ENCODE measurements around the gene PNPLA2.

The PNPLA2 gene

DNA sequence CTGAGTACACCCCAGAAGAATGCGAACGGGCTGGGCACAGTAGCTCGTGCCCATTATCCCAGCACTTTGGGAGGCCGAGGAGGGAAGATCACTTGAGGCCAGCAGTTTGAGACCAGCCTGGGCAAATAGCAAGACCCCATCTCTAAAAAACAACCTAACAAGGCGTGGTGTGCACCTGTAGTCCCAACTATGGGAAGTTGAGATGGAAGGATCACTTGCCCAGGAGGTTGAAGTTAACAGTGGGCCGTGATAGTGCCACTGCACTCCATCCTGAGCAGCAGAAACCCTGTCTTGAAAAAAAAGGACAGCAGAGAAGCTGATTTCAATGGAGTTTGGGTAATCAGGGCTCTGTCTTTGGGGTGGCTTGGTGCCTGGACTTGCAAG is 5.7 kb upstream of the PNPLA2 start:
- no peak for DNase-seq
- Histone ChIP-seq H3K27me3 (no peaks in the 10 kb centered on the region), H3K4me3 (ENCODE audit: low read depth, low read length) (no peak overlapping the region), H3K4me1 (peaks cover 2% of the 10 kb centered on the region; the same call in 1 of the 2 replicates), H3K9me3 (no peaks in the 10 kb centered on the region), H3K36me3 (peaks cover 29% of the 10 kb centered on the region)
- TF ChIP-seq, protein P1, sequence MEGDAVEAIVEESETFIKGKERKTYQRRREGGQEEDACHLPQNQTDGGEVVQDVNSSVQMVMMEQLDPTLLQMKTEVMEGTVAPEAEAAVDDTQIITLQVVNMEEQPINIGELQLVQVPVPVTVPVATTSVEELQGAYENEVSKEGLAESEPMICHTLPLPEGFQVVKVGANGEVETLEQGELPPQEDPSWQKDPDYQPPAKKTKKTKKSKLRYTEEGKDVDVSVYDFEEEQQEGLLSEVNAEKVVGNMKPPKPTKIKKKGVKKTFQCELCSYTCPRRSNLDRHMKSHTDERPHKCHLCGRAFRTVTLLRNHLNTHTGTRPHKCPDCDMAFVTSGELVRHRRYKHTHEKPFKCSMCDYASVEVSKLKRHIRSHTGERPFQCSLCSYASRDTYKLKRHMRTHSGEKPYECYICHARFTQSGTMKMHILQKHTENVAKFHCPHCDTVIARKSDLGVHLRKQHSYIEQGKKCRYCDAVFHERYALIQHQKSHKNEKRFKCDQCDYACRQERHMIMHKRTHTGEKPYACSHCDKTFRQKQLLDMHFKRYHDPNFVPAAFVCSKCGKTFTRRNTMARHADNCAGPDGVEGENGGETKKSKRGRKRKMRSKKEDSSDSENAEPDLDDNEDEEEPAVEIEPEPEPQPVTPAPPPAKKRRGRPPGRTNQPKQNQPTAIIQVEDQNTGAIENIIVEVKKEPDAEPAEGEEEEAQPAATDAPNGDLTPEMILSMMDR (IDR thresholded peaks at IDR 0.05; ENCODE audit: low read depth, low read length): no peak

DNA sequence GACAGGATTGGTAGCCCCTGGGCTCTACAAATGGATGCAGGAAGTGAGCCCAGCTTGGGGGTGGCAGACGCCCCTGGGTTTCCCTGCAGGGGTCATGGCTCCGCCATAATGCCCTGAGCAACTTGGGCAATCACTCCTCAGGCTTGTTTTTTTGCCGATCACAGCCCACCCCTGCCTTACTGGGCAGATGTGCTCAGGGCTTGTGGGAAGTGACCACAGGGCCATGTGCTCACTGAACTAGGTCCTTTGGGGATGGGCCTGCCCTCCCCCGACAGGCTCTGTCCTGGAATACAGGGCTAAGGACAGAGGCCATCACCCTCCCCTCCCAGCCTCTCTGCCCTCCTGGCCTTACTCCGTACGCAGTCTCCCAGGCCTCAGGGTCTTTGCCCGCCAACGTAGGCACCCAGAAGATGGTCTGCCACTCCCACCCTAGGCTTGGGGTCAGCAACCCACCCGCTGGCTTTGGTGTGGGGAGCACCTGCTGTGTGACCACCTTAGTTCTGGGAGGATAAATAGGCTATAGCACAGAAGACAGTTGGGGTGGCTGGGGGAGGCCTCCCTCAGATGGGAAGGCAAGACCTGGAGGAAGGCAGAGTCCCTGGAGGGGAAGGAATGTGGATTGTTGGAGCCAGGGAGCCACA is 5.1 kb upstream of the PNPLA2 start:
- Histone ChIP-seq H3K27me3 (no peaks in the 10 kb centered on the region), H3K9me3 (no peaks in the 10 kb centered on the region), H3K4me3 (ENCODE audit: low read depth, low read length) (no peak overlapping the region), H3K36me3 (peaks cover 29% of the 10 kb centered on the region), H3K4me1 (peaks cover 2% of the 10 kb centered on the region; the same call in 1 of the 2 replicates)
- DNase-seq: no peak
- TF ChIP-seq, protein P1 (IDR thresholded peaks at IDR 0.05; ENCODE audit: low read depth, low read length): no peak

- Histone ChIP-seq H3K36me3 (peaks cover 29% of the 10 kb centered on the region), H3K4me1 (peaks cover 2% of the 10 kb centered on the region; the same call in 1 of the 2 replicates), H3K27me3 (no peaks in the 10 kb centered on the region), H3K4me3 (ENCODE audit: low read depth, low read length) (no peak overlapping the region), H3K9me3 (no peaks in the 10 kb centered on the region)
- TF ChIP-seq, protein P1 (IDR thresholded peaks at IDR 0.05; ENCODE audit: low read depth, low read length): no peak
- DNase-seq: no peak
These were observed 2.9 kb upstream of the PNPLA2 start for GRCh38 chr11:815675-816432.

DNA sequence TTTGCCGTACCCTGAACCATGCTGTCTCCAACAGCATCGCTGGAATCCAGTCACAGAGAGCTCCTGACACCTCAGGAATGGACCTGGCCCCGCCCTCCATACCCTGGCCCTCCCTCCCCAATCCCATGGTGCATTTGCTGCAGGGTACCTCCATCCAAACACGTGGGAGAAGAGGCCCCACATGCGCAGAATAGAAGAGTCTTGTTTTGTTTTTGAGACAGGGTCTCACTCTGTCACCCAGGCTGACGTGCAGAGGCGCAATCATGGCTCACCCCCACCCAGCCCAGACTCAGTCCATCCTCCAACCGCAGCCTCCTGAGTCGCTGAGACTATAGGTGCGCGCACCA is 2.3 kb upstream of the PNPLA2 start:
- TF ChIP-seq, protein P1 (IDR thresholded peaks at IDR 0.05; ENCODE audit: low read depth, low read length): no peak
- H3K4me1 ChIP-seq: no peaks in the 10 kb centered on the region
- no peak for DNase-seq

DNA sequence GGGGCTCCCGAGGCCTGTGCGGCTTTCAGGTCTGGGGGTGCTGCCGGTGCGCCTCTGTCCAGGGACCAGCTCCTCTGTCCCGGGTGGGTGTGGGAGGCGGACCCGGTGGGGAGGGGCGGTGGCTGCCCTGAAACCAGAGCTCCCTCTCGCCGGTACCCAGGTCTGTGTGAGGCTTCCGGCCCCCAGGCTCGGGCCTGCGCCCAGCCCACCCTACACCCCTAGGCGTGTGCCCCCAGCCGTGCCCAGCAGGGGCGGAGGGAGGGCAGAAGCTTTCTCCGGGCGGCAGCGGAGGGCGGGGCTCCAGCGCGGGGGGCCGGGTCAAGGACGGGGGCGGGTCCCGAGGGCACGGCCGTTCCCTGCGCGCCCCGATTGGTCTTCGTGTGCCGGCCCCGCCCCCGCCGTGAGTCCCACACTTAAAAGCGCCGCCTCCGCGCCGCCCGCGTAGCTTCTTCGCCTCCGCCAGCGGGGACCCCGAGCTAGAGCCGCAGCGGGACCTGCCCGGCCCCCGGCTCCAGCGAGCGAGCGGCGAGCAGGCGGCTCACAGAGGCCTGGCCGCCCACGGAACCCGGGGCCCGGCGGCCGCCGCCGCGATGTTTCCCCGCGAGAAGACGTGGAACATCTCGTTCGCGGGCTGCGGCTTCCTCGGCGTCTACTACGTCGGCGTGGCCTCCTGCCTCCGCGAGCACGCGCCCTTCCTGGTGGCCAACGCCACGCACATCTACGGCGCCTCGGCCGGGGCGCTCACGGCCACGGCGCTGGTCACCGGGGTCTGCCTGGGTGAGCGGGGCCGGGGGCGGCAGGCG is 616 bp downstream of the PNPLA2 start:
- TF ChIP-seq, protein P1 (IDR thresholded peaks at IDR 0.05; ENCODE audit: low read depth, low read length): no peak
- Histone ChIP-seq H3K9me3 (no peaks in the 10 kb centered on the region), H3K36me3 (no peaks in the 10 kb centered on the region), H3K27me3 (no peaks in the 10 kb centered on the region), H3K4me1 (no peaks in the 10 kb centered on the region), H3K4me3 (ENCODE audit: low read depth, low read length) (peak overlapping the region; percentile 53)
- peak; percentile 87 for DNase-seq

More for the DNA sequence above, 2.3 kb upstream of the PNPLA2 start:
- H3K9me3 ChIP-seq: no peaks in the 10 kb centered on the region
- H3K4me3 ChIP-seq (ENCODE audit: low read depth, low read length): no peak overlapping the region
- H3K36me3 ChIP-seq: peaks cover 24% of the 10 kb centered on the region
- no peaks in the 10 kb centered on the region for H3K27me3 ChIP-seq
